T-cell (primary cell): ENCODE data around the gene FCHSD2. TPM values are rescaled to one million over a fixed set of nuclear protein-coding genes. Genes with fewer than 3 reads are reported as not detected.
A peak's percentile ranks its signal among the peaks of the same experiment; 100 is the strongest.

Source experiments
- ATAC-seq, 4 experiments: fragments of 200-7000 bp in 3 of 4; fragments of 150-1000 bp in 1 of 4; cut with Tn5 transposase; replicated peaks in 1 of 4; 1 replicate in 3 of 4; 2 replicates in 1 of 4; pipeline ENCODE4 v1.10.0; 2021; ENCODE audit warnings: moderate library complexity in 3 of 4, mild to moderate bottlenecking in 2 of 4, moderate number of reproducible peaks in 1 of 4
- CTCF ChIA-PET, 2 donors: fragments of 300-600 bp; sonication (Branson Sonifier 250); formaldehyde crosslinking; loops; one replicate each; lab custom pipeline; 2022; ENCODE audit warnings: antibody characterized with exemption in 2 of 2; lab: Charles Lee
- POLR2A ChIA-PET, 2 donors: fragments of 300-600 bp; sonication (Branson Sonifier 250); formaldehyde crosslinking; loops; one replicate each; lab custom pipeline; 2022; ENCODE audit warnings: antibody characterized with exemption in 2 of 2; lab: Charles Lee
- DNase-seq, 35 experiments: peaks; one replicate each; pipeline versions ENCODE4 v3.0.0 to v3.0.0-alpha.2; 2013 to 2023
- H3K27ac ChIP-seq: one replicate; pipeline ENCODE4 v1.5.1; 2013; ENCODE audit warnings: low read length
- H3K27me3 ChIP-seq, 2 experiments: replicated peaks in 1 of 2; 1 replicate in 1 of 2; 2 replicates in 1 of 2; pipeline versions ENCODE4 v1.6.1 to v1.7.0; 2013; ENCODE audit warnings: low read length in 1 of 2, mixed read lengths in 1 of 2; ENCODE audit not compliant: control insufficient read depth in 2 of 2, insufficient read depth in 2 of 2; ENCODE audit errors: extremely low read depth in 1 of 2
- H3K36me3 ChIP-seq, 2 donors: 1 replicate in 1 of 2; 2 replicates in 1 of 2; pipeline versions ENCODE4 v1.6.1 to v1.7.0; 2013; ENCODE audit warnings: low read length in 1 of 2; ENCODE audit not compliant: control insufficient read depth in 2 of 2, insufficient read depth in 1 of 2; ENCODE audit errors: extremely low read depth in 1 of 2
- H3K4me1 ChIP-seq, 2 experiments: 1 replicate in 1 of 2; 2 replicates in 1 of 2; pipeline versions ENCODE4 v1.6.1 to v1.7.0; 2013; ENCODE audit warnings: low read length in 2 of 2, mixed read lengths in 1 of 2; ENCODE audit not compliant: insufficient read depth in 2 of 2, control insufficient read depth in 1 of 2; ENCODE audit errors: extremely low read depth in 1 of 2
- H3K4me3 ChIP-seq, 2 donors: 1 replicate in 1 of 2; 2 replicates in 1 of 2; pipeline versions ENCODE4 v1.5.1 to v1.7.0; 2013; ENCODE audit warnings: mild to moderate bottlenecking in 2 of 2, low read length in 1 of 2, moderate library complexity in 1 of 2; ENCODE audit not compliant: control insufficient read depth in 1 of 2; ENCODE audit errors: extremely low read depth in 1 of 2
- H3K9me3 ChIP-seq: 2 replicates; pipeline ENCODE4 v1.7.0; 2013
- H3K27ac Mint-ChIP-seq, 2 donors: one replicate each; pipeline ENCODE4 v1.8.0; 2020 to 2021; ENCODE audit warnings: mild to moderate bottlenecking in 2 of 2, mixed read lengths in 2 of 2
- H3K27me3 Mint-ChIP-seq, 2 donors: one replicate each; pipeline ENCODE4 v1.8.0; 2021 to 2022; ENCODE audit warnings: mixed read lengths in 2 of 2
- H3K36me3 Mint-ChIP-seq: one replicate; pipeline ENCODE4 v1.8.0; 2021; ENCODE audit warnings: mixed read lengths
- H3K4me1 Mint-ChIP-seq, 3 donors: one replicate each; pipeline ENCODE4 v1.8.0; 2020 to 2022; ENCODE audit warnings: mixed read lengths in 3 of 3, mild to moderate bottlenecking in 1 of 3
- H3K4me3 Mint-ChIP-seq, 3 donors: one replicate each; pipeline ENCODE4 v1.8.0; 2020 to 2022; ENCODE audit warnings: mild to moderate bottlenecking in 3 of 3, mixed read lengths in 3 of 3, moderate library complexity in 3 of 3
- H3K9me3 Mint-ChIP-seq, 3 donors: one replicate each; pipeline ENCODE4 v1.8.0; 2020 to 2022; ENCODE audit warnings: mixed read lengths in 3 of 3
- WGBS: methylation state at CpG from one replicate; pipeline ENCODE4 v1.1.5; 2013; ENCODE audit warnings: missing lambda C conversion rate; ENCODE audit not compliant: insufficient coverage; 5-methylcytosine and 5-hydroxymethylcytosine counted together
- total RNA-seq, 35 experiments: library from RNA in 6 of 35; stranded (reverse) in 6 of 35; fragments of 120-200 nt in 1 of 35; gene quantifications; one replicate each; pipeline versions ENCODE4 v1.2.1 to v1.2.4 and lab custom pipeline; 2013 to 2026

Gene FCHSD2
- total RNA-seq, 5 donors from 2014 or later (not counting 1 experiment from before 2014, with no cell fraction given), result 37.0 to 53.8 (median 46.3) TPM

GRCh38 chr11:73001615-73002014 is 140.5 kb downstream of the FCHSD2 start:
- Histone ChIP-seq H3K27me3 (no peaks in the 10 kb centered on the region), H3K27ac (no peak overlapping the region), H3K4me3 (no peak overlapping the region), H3K36me3 (no peaks in the 10 kb centered on the region), H3K4me1 (no peaks in the 10 kb centered on the region), H3K9me3 (no peaks in the 10 kb centered on the region)
- ChIA-PET CTCF (no interaction called here), POLR2A (no interaction called here)
- no peak overlapping the region for H3K27ac Mint-ChIP-seq
- DNase-seq (no peak), ATAC-seq (no peak)
- no peak overlapping the region for H3K4me3 Mint-ChIP-seq
- peaks cover 15 to 40% (median 18%) of the 10 kb centered on the region in 3 donors for H3K4me1 Mint-ChIP-seq
- no CpG with 5 or more reads among the region's 4 CpGs for WGBS
- H3K27me3 Mint-ChIP-seq, result no peaks in the 10 kb centered on the region
- H3K9me3 Mint-ChIP-seq, result no peaks in the 10 kb centered on the region
- peaks cover 37% of the 10 kb centered on the region for H3K36me3 Mint-ChIP-seq

- Histone ChIP-seq H3K36me3 (peaks cover 0 to 2% of the 10 kb centered on the region in 2 donors), H3K4me1 (no peaks in the 10 kb centered on the region), H3K9me3 (no peaks in the 10 kb centered on the region), H3K4me3 (no peak overlapping the region), H3K27me3 (no peaks in the 10 kb centered on the region), H3K27ac (no peak overlapping the region)
- no peak overlapping the region for H3K27ac Mint-ChIP-seq
- peaks cover 4 to 23% (median 6%) of the 10 kb centered on the region in 3 donors for H3K4me1 Mint-ChIP-seq
- DNase-seq (no peak), ATAC-seq (no peak)
- ChIA-PET CTCF (no interaction called here), POLR2A (no interaction called here)
- no peaks in the 10 kb centered on the region for H3K27me3 Mint-ChIP-seq
- peaks cover 31% of the 10 kb centered on the region for H3K36me3 Mint-ChIP-seq
- H3K4me3 Mint-ChIP-seq, result no peak overlapping the region
- H3K9me3 Mint-ChIP-seq, result no peaks in the 10 kb centered on the region
Observed at GRCh38 chr11:72998676-72999075, 143.4 kb downstream of the FCHSD2 start.

- no peak overlapping the region for H3K27ac ChIP-seq
- H3K27me3 ChIP-seq, result no peaks in the 10 kb centered on the region
- H3K4me1 ChIP-seq, result no peaks in the 10 kb centered on the region
- Mint-ChIP-seq H3K9me3 (no peaks in the 10 kb centered on the region), H3K4me3 (no peak overlapping the region), H3K36me3 (peaks cover 27% of the 10 kb centered on the region), H3K27me3 (no peaks in the 10 kb centered on the region), H3K27ac (peak overlapping the region in 1 of 2 donors; percentile 5), H3K4me1 (peaks cover 4 to 13% (median 4%) of the 10 kb centered on the region in 3 donors)
- no peak for ATAC-seq
- peaks cover 0 to 2% of the 10 kb centered on the region in 2 donors for H3K36me3 ChIP-seq
- WGBS, result 100% methylated on average over 2 of the region's 3 CpGs
- ChIA-PET POLR2A (no interaction called here), CTCF (no interaction called here)
- no peaks in the 10 kb centered on the region for H3K9me3 ChIP-seq
- no peak overlapping the region for H3K4me3 ChIP-seq
- no peak for DNase-seq
Observed at GRCh38 chr11:72996959-72997358, 145.2 kb downstream of the FCHSD2 start.

- H3K4me3 ChIP-seq, result no peak overlapping the region
- Mint-ChIP-seq H3K36me3 (peaks cover 41% of the 10 kb centered on the region), H3K27ac (no peak overlapping the region), H3K4me1 (peaks cover 5 to 15% (median 10%) of the 10 kb centered on the region in 3 donors), H3K4me3 (no peak overlapping the region), H3K9me3 (no peaks in the 10 kb centered on the region), H3K27me3 (no peaks in the 10 kb centered on the region)
- DNase-seq, result no peak
- H3K4me1 ChIP-seq, result no peaks in the 10 kb centered on the region
- 29% methylated on average over 1 of the region's 1 CpG for WGBS
- no peak overlapping the region for H3K27ac ChIP-seq
- no peaks in the 10 kb centered on the region for H3K27me3 ChIP-seq
- ChIA-PET CTCF (no interaction called here), POLR2A (no interaction called here)
- H3K9me3 ChIP-seq, result no peaks in the 10 kb centered on the region
- H3K36me3 ChIP-seq, result peaks cover 3 to 10% of the 10 kb centered on the region in 2 donors
- no peak for ATAC-seq
Observed at GRCh38 chr11:72989727-72990126, 152.4 kb downstream of the FCHSD2 start.

- no peaks in the 10 kb centered on the region for H3K9me3 Mint-ChIP-seq
- H3K27me3 Mint-ChIP-seq, result no peaks in the 10 kb centered on the region
- Histone ChIP-seq H3K9me3 (no peaks in the 10 kb centered on the region), H3K27ac (no peak overlapping the region), H3K4me1 (no peaks in the 10 kb centered on the region), H3K36me3 (peaks cover 3 to 14% of the 10 kb centered on the region in 2 donors), H3K4me3 (no peak overlapping the region), H3K27me3 (no peaks in the 10 kb centered on the region)
- no peak for DNase-seq
- ATAC-seq, result no peak
- WGBS, result 83% methylated on average over 2 of the region's 3 CpGs
- ChIA-PET CTCF (interaction anchor here in 1 of 2 donors (0.6 kb wide), 1 partner anchor 167 kb away, joined by 7 read pairs; no protein-coding TSS in a partner anchor), POLR2A (no interaction called here)
- peaks cover 5 to 15% (median 10%) of the 10 kb centered on the region in 3 donors for H3K4me1 Mint-ChIP-seq
- H3K36me3 Mint-ChIP-seq, result peaks cover 42% of the 10 kb centered on the region
- no peak overlapping the region for H3K27ac Mint-ChIP-seq
- H3K4me3 Mint-ChIP-seq, result no peak overlapping the region
Observed at GRCh38 chr11:72988821-72989220, 153.3 kb downstream of the FCHSD2 start.

- H3K27ac Mint-ChIP-seq, result no peak overlapping the region
- Histone ChIP-seq H3K27ac (no peak overlapping the region), H3K4me3 (no peak overlapping the region), H3K27me3 (no peaks in the 10 kb centered on the region), H3K36me3 (peaks cover 3 to 14% of the 10 kb centered on the region in 2 donors), H3K9me3 (no peaks in the 10 kb centered on the region), H3K4me1 (no peaks in the 10 kb centered on the region)
- ChIA-PET POLR2A (no interaction called here), CTCF (no interaction called here)
- H3K27me3 Mint-ChIP-seq, result no peaks in the 10 kb centered on the region
- DNase-seq (no peak), ATAC-seq (no peak)
- H3K9me3 Mint-ChIP-seq, result no peaks in the 10 kb centered on the region
- peaks cover 49% of the 10 kb centered on the region for H3K36me3 Mint-ChIP-seq
- H3K4me3 Mint-ChIP-seq, result no peak overlapping the region
- H3K4me1 Mint-ChIP-seq, result peaks cover 2 to 11% (median 6%) of the 10 kb centered on the region in 3 donors
Observed at GRCh38 chr11:72985645-72986044, 156.5 kb downstream of the FCHSD2 start.
